GM19099 (cell line): ENCODE data around the gene PAPOLG.

Experiments used
- POLR2A ChIP-seq: IDR thresholded peaks from 3 replicates; pipeline ENCODE4 v1.6.1; 2011; ENCODE audit warnings: low read depth; ENCODE audit not compliant: insufficient read length; ENCODE audit errors: extremely low read depth

Gene PAPOLG

DNA sequence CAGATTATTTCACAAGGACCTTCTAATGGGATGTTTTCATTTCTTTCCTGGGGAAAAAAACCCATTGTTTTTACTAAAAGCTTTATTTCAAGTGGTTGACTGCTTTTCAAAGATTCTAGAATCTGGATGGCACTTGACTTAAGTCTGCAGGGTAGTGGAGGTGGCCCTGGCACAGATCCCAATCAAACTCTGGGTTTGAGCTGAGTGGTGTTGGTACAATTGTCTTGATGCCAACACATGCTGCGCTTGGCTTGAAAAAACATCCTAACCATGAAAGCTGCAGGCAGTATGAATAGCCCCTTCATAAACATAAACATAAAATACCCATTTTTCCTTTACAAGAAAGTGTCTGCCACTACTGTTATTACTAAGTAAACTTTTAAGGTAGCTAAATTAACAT lies 3.6 kb downstream of the PAPOLG start:
- TF ChIP-seq POLR2A: no peak

- TF ChIP-seq POLR2A: no peak
These were observed 8.9 kb downstream of the PAPOLG start for GRCh38 chr2:60764736-60765534.

DNA sequence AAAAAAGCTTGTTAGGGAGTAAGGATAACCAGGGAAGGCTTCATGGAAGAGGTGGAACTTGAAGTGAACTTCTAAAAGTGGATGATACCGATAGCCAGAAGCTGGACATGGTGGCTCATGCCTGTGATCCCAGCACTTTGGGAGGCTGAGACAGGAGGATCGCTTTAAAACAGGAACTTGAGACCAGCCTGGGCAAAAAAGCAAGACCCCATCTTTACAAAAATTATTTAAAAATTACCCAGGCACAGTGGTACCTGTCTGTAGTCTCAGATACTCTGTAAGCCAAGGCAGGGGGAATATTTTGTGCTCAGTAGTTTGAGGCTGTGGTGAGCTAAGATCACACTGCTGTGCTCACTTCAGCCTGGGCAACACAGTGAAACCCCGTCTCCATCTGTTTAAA lies 10.2 kb downstream of the PAPOLG start:
- TF ChIP-seq POLR2A: no peak

GRCh38 chr2:60771508-60771907 lies 15.4 kb downstream of the PAPOLG start:
- no peak for TF ChIP-seq POLR2A

DNA sequence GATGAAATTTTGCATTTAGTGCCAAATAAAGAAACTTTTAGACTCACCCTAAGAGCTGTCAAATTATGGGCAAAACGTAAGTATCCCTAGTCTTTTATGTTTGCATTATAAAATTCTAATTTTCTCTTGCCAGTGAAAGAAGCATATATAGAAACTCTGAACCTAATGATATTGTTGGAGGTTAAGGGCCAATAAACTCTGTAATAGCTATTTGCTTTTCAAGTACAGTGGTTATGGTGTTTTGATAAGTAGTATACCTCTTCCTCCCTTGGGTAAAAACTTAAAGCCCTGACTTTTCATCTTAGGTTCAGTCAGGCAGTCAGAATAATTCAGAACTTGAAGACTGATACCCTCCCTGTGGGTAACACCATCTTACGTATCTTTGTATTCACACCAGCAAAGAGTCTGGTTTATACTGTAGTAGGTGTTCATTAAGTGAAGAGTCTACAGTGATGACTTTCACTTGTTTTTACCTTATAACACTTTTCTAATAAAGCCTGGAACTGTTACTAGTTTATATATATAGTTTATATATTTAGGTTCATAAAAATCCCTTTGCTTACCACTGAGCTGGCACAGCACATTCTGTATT lies 19.1 kb downstream of the PAPOLG start:
- no peak for TF ChIP-seq POLR2A

- TF ChIP-seq POLR2A: no peak
These were observed 22.3 kb downstream of the PAPOLG start for GRCh38 chr2:60778352-60778751.

GRCh38 chr2:60779426-60779825 lies 23.4 kb downstream of the PAPOLG start:
- no peak for TF ChIP-seq POLR2A

- no peak for TF ChIP-seq POLR2A
These were observed 24.7 kb downstream of the PAPOLG start for GRCh38 chr2:60780721-60781120.

DNA sequence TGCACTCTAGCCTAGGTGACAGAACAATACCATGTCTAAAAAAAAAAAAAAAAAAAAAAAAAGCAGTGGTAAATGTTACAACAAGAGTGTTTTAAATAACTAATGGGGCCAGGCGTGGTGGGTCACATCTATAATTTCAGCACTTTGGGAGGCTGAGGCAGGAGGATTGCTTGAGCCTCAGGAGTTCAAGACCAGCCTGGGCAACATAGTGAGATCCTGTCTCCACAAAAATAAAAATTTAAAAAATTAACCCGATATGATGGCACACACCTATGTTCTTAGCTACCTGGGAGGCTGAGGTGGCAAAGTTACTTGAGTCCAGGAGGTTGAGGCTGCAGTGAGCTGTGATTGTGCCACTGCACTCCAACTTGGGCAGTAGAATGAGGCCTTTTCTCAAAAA lies 37.1 kb downstream of the PAPOLG start:
- TF ChIP-seq POLR2A: no peak

GRCh38 chr2:60794271-60794863 lies 38.3 kb downstream of the PAPOLG start:
- no peak for TF ChIP-seq POLR2A

- TF ChIP-seq POLR2A: no peak
These were observed 40.8 kb downstream of the PAPOLG start for GRCh38 chr2:60796573-60797509.

- TF ChIP-seq POLR2A: no peak
These were observed 48.4 kb downstream of the PAPOLG start for GRCh38 chr2:60804473-60804872.

DNA sequence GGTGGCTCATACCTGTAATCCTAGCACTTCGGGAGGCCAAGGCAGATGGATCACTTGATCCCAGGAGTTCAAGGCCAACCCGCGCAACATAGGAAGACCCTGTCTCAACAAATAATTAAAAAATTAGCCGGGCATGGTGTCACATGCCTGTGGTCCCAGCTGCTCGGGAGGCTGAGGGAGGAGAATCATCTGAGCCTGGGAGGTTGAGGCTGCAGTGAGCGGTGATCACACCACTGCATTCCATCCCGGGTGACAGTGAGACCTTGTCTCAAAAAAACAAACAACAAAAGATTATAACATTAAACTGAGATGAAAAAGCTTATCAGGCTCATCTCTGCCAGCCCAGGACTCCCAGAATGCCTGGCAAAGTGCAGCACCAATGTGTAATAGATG lies 50.5 kb downstream of the PAPOLG start:
- TF ChIP-seq POLR2A: no peak

GRCh38 chr2:60806988-60807681 lies 51.1 kb downstream of the PAPOLG start:
- TF ChIP-seq POLR2A: no peak
